A673 (cell line): ENCODE results near the gene GNAQ. TPM values are rescaled to one million over a fixed set of nuclear protein-coding genes. Genes with fewer than 3 reads are reported as not detected.
A peak's percentile ranks its signal among the peaks of the same experiment; 100 is the strongest.

ENCODE experiments used
- BruUV-seq: library from RNA; stranded (reverse); fragments of 400-500 nt; replicated peaks from 2 replicates; lab custom pipeline; 2021; lab: Mats Ljungman, UMichigan
- CTCF ChIA-PET: fragments of 300-600 bp; sonication (Branson Sonifier 250); formaldehyde crosslinking; loops from one replicate; lab custom pipeline; 2022; ENCODE audit warnings: antibody characterized with exemption; lab: Charles Lee
- POLR2A ChIA-PET: fragments of 300-600 bp; sonication (Branson Sonifier 250); formaldehyde crosslinking; loops from one replicate; lab custom pipeline; 2022; ENCODE audit warnings: antibody characterized with exemption; ENCODE audit not compliant: low non-redundant PET; lab: Charles Lee
- DNase-seq: peaks from one replicate; pipeline ENCODE4 v3.0.0-alpha.2; 2015; ENCODE audit warnings: low spot score
- H3K27ac ChIP-seq: fragments of 200-600 bp; sonication (generic); 2 replicates; pipeline ENCODE4 v1.5.1; 2016; ENCODE audit warnings: mixed run types, low read depth, mild to moderate bottlenecking, mixed read lengths, antibody characterized with exemption, low read length; ENCODE audit not compliant: poor library complexity, severe bottlenecking
- H3K27me3 ChIP-seq: fragments of 200-600 bp; sonication (generic); replicated peaks from 2 replicates; pipeline ENCODE4 v1.6.1; 2017; ENCODE audit warnings: mixed run types, low read depth, mild to moderate bottlenecking, mixed read lengths, antibody characterized with exemption, low read length; ENCODE audit not compliant: insufficient read depth, poor library complexity
- H3K36me3 ChIP-seq: fragments of 200-600 bp; sonication (generic); 2 replicates; pipeline ENCODE4 v1.6.1; 2016; ENCODE audit warnings: mixed run types, mild to moderate bottlenecking, mixed read lengths, antibody characterized with exemption, low read length; ENCODE audit not compliant: insufficient read depth, poor library complexity, severe bottlenecking
- H3K4me1 ChIP-seq: fragments of 200-600 bp; sonication (generic); 2 replicates; pipeline ENCODE4 v1.6.1; 2017; ENCODE audit warnings: mixed run types, mild to moderate bottlenecking, mixed read lengths, antibody characterized with exemption, low read length; ENCODE audit not compliant: insufficient read depth, poor library complexity, severe bottlenecking
- H3K4me3 ChIP-seq: fragments of 200-600 bp; sonication (generic); 2 replicates; pipeline ENCODE4 v1.5.1; 2016; ENCODE audit warnings: low read depth, mixed run types, mild to moderate bottlenecking, mixed read lengths, low read length; ENCODE audit not compliant: poor library complexity, severe bottlenecking
- H3K9me3 ChIP-seq: fragments of 200-600 bp; sonication (generic); 2 replicates; pipeline ENCODE4 v1.6.1; 2016; ENCODE audit warnings: mixed run types, low read depth, mild to moderate bottlenecking, mixed read lengths, antibody characterized with exemption, low read length; ENCODE audit not compliant: poor library complexity, severe bottlenecking
- EZH2 ChIP-seq: fragments of 200-600 bp; sonication (generic); IDR thresholded peaks from 2 replicates; pipeline ENCODE4 v1.6.1; 2017; ENCODE audit warnings: borderline replicate concordance, low read depth, mild to moderate bottlenecking, mixed read lengths, antibody characterized with exemption, low read length; ENCODE audit not compliant: poor library complexity, severe bottlenecking
- intact Hi-C: fragments of 100-400 bp; cut with micrococcal nuclease; formaldehyde crosslinking; loops from one replicate; pipeline ENCODE4 v1.10.0; 2022; ENCODE audit not compliant: unreplicated experiment
- total RNA-seq: library from RNA; stranded (reverse); gene quantifications from 2 replicates; pipeline ENCODE4 v1.2.3, GENCODE V29; 2021
- TF ChIP-seq, protein P1 (sequence below): fragments of 300-800, 200-600 bp; sonication (generic); conservative IDR thresholded peaks from 2 replicates; pipeline ENCODE4 v1.5.1; 2017; ENCODE audit warnings: low read depth, mild to moderate bottlenecking, antibody characterized with exemption, low read length, moderate library complexity, mixed read lengths

The GNAQ gene
- total RNA-seq, 1 experiment from 2014 or later: 69.9 TPM

DNA sequence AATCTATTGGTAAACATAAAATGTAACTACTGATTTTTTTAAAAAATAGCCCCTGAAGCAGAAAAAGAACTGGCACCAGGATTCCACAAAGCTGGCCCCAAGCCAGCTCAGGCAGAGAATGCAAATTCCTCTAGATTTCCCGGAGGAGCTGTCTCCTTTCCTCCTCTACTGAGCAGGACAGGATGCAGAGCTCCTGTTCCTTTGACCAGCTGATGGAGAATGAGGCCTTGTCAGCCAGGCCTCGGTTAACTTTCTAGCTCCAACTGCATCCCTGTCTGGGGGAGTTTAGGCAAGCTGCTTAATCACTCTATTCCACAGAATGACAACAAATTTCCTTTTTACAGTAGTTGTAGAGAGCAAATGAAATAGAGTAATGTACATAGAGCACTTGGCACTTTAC, 155.5 kb downstream of the GNAQ start:
- peak; percentile 47 for DNase-seq
- no peak overlapping the region for H3K27ac ChIP-seq
- CTCF ChIA-PET: no interaction called here
- no TSS peak for BruUV-seq
- no peaks in the 10 kb centered on the region for H3K9me3 ChIP-seq
- H3K4me3 ChIP-seq: no peak overlapping the region
- peaks cover 28% of the 10 kb centered on the region for H3K4me1 ChIP-seq
- no peaks in the 10 kb centered on the region for H3K36me3 ChIP-seq
- no peaks in the 10 kb centered on the region for H3K27me3 ChIP-seq
- TF ChIP-seq, protein P1, sequence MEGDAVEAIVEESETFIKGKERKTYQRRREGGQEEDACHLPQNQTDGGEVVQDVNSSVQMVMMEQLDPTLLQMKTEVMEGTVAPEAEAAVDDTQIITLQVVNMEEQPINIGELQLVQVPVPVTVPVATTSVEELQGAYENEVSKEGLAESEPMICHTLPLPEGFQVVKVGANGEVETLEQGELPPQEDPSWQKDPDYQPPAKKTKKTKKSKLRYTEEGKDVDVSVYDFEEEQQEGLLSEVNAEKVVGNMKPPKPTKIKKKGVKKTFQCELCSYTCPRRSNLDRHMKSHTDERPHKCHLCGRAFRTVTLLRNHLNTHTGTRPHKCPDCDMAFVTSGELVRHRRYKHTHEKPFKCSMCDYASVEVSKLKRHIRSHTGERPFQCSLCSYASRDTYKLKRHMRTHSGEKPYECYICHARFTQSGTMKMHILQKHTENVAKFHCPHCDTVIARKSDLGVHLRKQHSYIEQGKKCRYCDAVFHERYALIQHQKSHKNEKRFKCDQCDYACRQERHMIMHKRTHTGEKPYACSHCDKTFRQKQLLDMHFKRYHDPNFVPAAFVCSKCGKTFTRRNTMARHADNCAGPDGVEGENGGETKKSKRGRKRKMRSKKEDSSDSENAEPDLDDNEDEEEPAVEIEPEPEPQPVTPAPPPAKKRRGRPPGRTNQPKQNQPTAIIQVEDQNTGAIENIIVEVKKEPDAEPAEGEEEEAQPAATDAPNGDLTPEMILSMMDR: no peak
- TF ChIP-seq EZH2: no peak
- intact Hi-C loops: no loop called here
- POLR2A ChIA-PET: no interaction called here

DNA sequence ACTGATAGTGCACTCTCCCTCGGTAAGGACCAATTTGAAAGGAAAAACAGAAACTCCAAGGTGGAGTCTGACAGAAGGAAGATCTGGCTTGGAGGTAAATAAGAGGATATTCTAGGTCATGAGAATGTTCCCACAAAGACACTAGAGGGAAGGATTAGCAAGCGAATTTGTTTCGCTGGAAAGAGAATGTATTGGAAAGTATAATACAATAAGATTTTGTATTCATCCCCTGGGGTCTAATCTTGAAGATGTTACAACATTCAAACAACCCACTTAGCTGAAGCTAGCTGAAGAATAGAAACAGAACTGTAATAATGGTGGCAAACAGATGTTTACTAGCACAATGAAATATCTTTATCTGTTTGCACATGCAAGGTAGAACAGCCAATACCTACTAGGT, 158.7 kb downstream of the GNAQ start:
- ChIA-PET POLR2A (no interaction called here), CTCF (no interaction called here)
- H3K36me3 ChIP-seq: no peaks in the 10 kb centered on the region
- no TSS peak for BruUV-seq
- H3K4me1 ChIP-seq: peaks cover 28% of the 10 kb centered on the region
- H3K27ac ChIP-seq: no peak overlapping the region
- no peaks in the 10 kb centered on the region for H3K9me3 ChIP-seq
- intact Hi-C loops: no loop called here
- H3K4me3 ChIP-seq: no peak overlapping the region
- TF ChIP-seq, protein P1: no peak
- TF ChIP-seq EZH2: no peak
- H3K27me3 ChIP-seq: no peaks in the 10 kb centered on the region
- peak; percentile 42 for DNase-seq

DNA sequence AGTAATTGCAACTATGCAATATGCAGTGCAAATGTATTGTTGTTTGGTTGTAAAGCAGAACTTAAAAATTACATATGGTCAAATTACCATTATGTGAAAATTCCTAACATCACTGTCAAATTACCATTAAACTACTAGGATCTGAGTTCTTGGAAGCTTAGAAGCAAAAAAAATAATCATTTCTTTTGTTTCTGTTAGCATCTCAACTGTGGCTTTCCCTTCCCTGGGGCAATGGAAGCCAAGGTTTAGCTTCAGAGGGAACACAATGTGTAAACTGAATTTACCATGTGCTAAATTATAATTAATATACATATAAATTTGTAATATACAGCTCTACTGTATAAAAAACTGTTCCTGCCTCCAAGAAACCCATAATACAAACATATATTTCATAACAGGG, 159.4 kb downstream of the GNAQ start:
- BruUV-seq: no TSS peak
- TF ChIP-seq, protein P1: no peak
- no peak for TF ChIP-seq EZH2
- Histone ChIP-seq H3K4me3 (no peak overlapping the region), H3K4me1 (peaks cover 26% of the 10 kb centered on the region), H3K9me3 (no peaks in the 10 kb centered on the region), H3K27me3 (no peaks in the 10 kb centered on the region), H3K27ac (no peak overlapping the region), H3K36me3 (no peaks in the 10 kb centered on the region)
- intact Hi-C loops: no loop called here
- CTCF ChIA-PET: no interaction called here
- DNase-seq: no peak
- POLR2A ChIA-PET: no interaction called here
